ENCODE results near the gene ATP8B1.
"Not testable (repeated sequence)": the region's sequence is repeated elsewhere in the genome, so short reads cannot be mapped to it uniquely, and the experiment has no call there.

GRCh38 chr18:57820583-57820982, 17.5 kb upstream of the ATP8B1 start:
- TF ChIP-seq CTCF (IDR thresholded peaks at IDR 0.05); POLR2AphosphoS5 (IDR thresholded peaks at IDR 0.05); EP300 (IDR thresholded peaks at IDR 0.05; ENCODE audit: low read depth): not testable (repeated sequence)

Measured in transverse colon (tissue), 4 donors.